Stimulated activated effector memory CD8-positive, alpha-beta T cell treated with anti-CD3 and anti-CD28 coated beads, Interleukin-12 subunit alpha, Interleukin-12 subunit beta, amount 100 ng/mL, for 72 hours (primary cell): ENCODE measurements around the gene SPDYE16.
"Not testable (repeated sequence)": the region's sequence is repeated elsewhere in the genome, so short reads cannot be mapped to it uniquely, and the experiment has no call there.

Source experiments
- ATAC-seq: fragments of 150-1000 bp; cut with Tn5 transposase; 2 replicates; pipeline ENCODE4 v1.10.0; 2021
- DNase-seq, 2 donors: peaks; one replicate each; pipeline ENCODE4 v3.0.0; 2021 to 2022; ENCODE audit warnings: low spot score in 2 of 2
- H3K27ac Mint-ChIP-seq: one replicate; pipeline ENCODE4 v1.8.0; 2022; ENCODE audit warnings: mild to moderate bottlenecking, mixed read lengths
- H3K36me3 Mint-ChIP-seq: one replicate; pipeline ENCODE4 v1.8.0; 2022; ENCODE audit warnings: mild to moderate bottlenecking, mixed read lengths
- H3K4me1 Mint-ChIP-seq: one replicate; pipeline ENCODE4 v1.8.0; 2022; ENCODE audit warnings: mixed read lengths
- H3K4me3 Mint-ChIP-seq: one replicate; pipeline ENCODE4 v1.8.0; 2022; ENCODE audit warnings: mild to moderate bottlenecking, mixed read lengths
- H3K9me3 Mint-ChIP-seq: one replicate; pipeline ENCODE4 v1.8.0; 2022; ENCODE audit warnings: mixed read lengths

SPDYE16 gene, protein sequence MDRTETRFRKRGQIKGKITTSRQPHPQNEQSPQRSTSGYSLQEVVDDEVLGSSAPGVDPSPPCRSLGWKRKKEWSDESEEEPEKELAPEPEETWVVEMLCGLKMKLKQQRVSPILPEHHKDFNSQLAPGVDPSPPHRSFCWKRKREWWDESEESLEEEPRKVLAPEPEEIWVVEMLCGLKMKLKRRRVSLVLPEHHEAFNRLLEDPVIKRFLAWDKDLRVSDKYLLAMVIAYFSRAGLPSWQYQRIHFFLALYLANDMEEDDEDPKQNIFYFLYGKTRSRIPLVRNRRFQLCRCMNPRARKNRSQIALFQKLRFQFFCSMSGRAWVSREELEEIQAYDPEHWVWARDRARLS

DNA sequence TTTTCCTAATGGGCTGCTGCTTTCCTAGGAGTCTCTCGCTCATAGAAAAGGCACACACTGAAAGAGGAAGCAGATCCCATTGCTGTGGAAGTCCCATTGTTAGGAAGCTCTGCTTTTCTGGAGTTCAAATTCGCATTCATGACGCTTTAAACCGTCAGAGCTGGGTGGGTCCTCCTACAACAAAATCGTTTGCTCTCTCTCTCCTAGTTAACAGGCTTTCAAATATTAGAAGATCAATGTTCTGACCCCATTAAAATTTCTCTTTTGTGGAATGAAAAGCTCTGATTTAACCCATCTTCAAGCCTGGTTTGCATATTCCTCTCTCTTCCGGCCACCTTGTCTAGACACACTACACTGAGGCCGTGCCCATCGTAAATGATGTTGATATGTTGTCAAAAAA lies at the start of gene SPDYE16:
Gene SPDYE16, minus strand, starts transcription at position 101 of the 400 bp plus-strand sequence. CDS start 1,838 bp downstream, outside the sequence.
- not testable (repeated sequence) for H3K9me3 Mint-ChIP-seq, H3K27ac Mint-ChIP-seq, H3K36me3 Mint-ChIP-seq, H3K4me1 Mint-ChIP-seq, H3K4me3 Mint-ChIP-seq, DNase-seq, ATAC-seq

DNA sequence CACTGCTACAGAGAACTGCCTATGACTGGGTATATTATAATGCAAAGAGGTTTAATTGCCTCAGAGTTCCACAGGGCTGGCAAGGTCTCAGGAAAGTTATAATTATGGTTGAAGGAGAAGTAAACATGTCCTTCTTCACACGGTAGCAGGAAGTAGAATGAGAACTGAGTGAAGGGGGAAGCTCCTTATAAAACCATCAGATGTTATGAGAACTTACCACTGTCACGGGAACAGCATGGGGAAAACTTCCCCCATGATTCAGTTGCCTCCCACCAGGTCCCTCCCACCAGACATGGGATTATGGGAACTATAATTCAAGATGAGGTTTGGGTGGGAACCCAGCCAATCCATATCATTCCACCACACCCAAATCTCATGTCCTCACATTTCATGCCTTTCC lies 49.6 kb upstream of the SPDYE16 start:
- not testable (repeated sequence) for H3K36me3 Mint-ChIP-seq, H3K4me3 Mint-ChIP-seq, ATAC-seq, H3K27ac Mint-ChIP-seq, DNase-seq, H3K9me3 Mint-ChIP-seq
- H3K4me1 Mint-ChIP-seq, result peaks cover 21% of the 10 kb centered on the region

DNA sequence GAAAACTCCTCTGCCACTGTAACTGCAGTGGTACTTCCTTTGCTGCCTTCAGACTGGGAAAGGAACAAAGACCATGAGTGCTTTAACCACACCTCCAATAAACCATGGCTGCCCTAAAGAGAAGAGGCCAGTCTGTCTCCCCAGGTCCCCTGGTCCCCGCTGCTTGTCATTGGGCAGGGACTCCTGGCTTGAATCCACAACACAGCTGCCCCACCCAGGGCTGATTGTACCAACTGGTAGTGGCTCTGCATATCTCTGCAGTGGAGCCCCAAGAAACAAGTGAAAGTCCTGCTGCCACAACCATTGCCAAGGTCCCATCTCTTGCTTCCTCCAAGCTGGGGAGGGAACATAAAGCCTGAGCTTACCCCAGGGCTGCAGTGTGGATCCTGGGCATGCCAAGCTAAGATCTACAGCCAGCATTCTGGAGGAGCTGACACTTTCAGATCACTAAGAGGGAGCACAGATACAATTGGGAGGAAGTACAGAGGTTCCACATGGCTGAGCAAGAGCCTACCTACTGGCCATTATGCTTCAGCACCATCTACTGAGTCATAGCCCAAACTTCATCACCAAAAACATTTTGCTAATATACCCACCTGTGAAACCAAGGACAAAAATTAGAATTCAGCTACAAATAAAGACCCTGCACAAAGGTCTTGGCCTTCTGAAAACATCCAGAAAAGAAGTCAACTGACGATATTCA lies 48.7 kb upstream of the SPDYE16 start:
- not testable (repeated sequence) for H3K4me3 Mint-ChIP-seq, H3K27ac Mint-ChIP-seq, ATAC-seq, H3K9me3 Mint-ChIP-seq, DNase-seq, H3K36me3 Mint-ChIP-seq
- H3K4me1 Mint-ChIP-seq, result peaks cover 31% of the 10 kb centered on the region

DNA sequence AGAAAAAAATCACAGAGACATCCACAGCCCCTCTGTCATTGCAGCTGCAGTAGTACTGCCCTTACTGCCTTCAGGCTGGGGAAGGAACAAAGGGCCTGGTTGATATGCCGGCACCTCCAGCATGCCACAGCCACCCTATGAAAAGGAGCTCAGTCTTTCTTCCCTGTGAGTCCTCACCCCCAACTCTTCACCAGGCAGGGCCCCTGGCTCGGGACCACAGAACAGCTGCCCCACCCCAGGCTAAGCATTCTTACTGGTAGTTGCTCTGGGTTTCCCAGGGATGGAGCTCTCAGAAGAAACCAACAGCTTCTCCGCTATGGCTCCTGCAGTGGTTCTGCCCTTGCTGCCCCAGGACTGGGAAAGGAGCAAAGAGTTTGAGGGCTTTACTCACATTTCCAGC lies 47.9 kb upstream of the SPDYE16 start:
- not testable (repeated sequence) for DNase-seq, H3K36me3 Mint-ChIP-seq, H3K27ac Mint-ChIP-seq, ATAC-seq, H3K4me3 Mint-ChIP-seq, H3K9me3 Mint-ChIP-seq
- H3K4me1 Mint-ChIP-seq, result peaks cover 34% of the 10 kb centered on the region

DNA sequence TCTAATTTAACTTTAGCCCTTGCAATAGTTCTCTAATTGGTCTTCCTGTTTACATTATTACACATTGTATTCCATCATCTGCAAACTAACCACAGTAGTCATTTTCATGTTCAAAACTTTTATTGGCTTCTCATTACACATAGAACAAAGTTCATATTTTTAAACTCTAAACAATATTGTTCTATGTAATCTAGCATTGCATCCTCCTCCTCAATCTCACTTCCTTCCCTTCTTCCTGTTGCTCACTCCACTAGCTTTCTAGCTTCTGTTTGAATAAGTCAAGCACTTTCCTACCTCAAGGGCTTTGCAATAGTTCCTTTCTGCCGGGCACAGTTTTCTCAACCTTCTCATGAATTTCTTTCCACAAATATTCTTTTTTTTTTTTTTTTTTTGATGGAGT lies 45.5 kb upstream of the SPDYE16 start:
- DNase-seq, ATAC-seq, H3K9me3 Mint-ChIP-seq, H3K4me3 Mint-ChIP-seq: not testable (repeated sequence)
- Mint-ChIP-seq H3K4me1 (peaks cover 34% of the 10 kb centered on the region), H3K27ac (peak overlapping the region; percentile 23), H3K36me3 (peaks cover 20% of the 10 kb centered on the region)

DNA sequence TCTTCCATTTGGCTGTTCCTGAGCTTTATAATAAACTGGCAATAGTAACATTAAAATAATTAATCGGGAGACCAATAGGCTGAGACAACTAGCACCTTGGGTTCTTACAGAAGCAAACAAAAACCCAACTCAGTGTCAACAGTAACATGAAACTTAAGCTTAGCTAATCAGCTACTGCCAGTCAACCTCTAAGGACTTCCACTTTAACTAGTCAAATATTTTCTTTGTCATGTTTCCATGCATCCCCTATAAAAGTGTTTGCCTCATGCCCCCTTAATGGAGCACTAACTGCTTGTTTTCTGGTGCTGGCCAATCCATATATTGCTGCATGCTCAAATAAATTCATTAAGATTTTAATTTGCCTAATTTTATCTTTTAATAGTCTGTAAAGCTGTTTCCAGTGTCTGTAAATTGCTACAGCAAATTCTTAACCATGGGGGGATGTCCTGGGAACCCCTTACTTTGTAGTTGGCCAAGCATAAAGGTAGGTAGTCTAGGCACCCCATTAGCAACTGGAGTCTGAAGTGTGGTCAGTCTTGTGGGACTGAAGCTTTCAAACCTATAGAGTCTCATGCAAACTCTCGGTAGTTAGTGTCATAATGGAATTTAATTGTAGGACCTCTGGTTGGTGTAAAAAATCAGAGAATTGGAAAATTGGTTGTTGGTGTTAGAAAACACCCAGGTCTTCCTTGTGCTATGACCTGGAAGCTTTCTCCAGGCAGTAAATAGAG lies 43.7 kb upstream of the SPDYE16 start:
- H3K27ac Mint-ChIP-seq, H3K4me3 Mint-ChIP-seq, DNase-seq, ATAC-seq, H3K9me3 Mint-ChIP-seq: not testable (repeated sequence)
- peaks cover 26% of the 10 kb centered on the region for H3K36me3 Mint-ChIP-seq
- peaks cover 41% of the 10 kb centered on the region for H3K4me1 Mint-ChIP-seq

DNA sequence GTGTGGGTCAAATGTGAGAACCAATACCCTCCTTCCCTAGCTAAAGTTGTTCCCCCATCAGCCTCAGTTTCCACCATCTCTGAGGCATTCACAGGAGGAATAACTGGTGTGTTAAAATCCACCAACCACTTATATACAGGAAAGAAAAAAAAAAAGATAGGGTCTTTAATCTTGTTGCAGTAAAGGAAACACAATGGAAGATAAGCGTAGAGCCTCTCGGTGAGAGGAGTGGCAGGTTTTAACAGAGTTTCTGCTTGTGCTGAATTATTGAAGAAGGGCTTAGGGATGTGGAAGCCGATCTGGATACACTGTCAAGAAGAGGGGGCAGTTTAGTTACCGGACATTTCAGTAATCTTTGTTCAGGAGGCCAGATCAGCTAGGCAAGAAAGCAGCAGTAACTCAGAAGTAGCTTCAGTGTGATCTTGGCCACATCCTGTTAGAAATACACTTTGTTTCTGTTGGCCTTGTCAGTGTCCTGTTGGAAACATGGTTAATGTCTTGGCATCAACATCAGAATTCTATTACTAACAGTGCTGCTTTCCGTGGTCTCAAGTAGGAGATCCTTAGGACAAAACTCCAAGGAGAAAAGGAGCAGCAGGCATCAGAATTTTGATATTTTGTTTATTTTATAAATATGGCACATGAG lies 40.7 kb upstream of the SPDYE16 start:
- H3K9me3 Mint-ChIP-seq, result not testable (repeated sequence)

DNA sequence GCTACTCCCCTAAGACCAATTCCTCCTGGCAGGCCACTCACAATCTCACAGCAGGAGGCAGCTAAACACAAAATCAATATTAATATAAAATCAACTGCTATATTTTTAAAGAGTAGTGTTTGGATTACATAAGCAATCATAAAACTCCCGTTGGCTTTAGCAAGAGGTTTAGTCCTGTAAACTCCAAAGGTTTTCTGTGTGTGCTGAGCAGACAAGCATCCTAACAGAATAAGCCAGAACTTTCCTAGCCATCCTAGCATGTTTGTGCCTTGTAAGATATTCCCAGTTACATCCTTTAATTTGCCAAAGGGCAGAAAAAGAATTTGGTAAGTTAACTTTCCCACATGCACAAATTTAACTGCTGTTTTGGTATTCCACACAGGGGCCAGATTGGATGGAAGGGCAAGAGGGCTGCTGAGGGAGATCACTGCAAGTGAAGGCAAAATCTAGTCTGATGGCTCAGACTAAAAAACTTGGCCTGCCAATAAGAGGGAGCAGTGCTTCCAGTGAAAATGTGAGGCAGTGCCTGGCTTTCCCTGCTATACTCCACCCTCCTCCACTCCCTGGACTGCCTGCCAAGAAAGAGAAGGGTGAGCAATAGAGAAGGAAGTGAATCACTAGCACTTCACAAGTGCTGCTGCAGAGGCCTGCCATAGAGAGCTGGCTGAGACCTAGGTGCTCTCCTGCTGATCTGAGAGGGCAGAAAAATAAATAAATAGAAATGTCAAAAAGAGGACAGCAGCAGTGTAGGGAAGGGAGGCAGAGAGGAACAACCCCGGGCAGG lies 39.9 kb upstream of the SPDYE16 start:
- H3K4me1 Mint-ChIP-seq, result peaks cover 41% of the 10 kb centered on the region
- peaks cover 21% of the 10 kb centered on the region for H3K36me3 Mint-ChIP-seq
- peak overlapping the region; percentile 93 for H3K27ac Mint-ChIP-seq
- not testable (repeated sequence) for H3K9me3 Mint-ChIP-seq, DNase-seq
- peak overlapping the region; percentile 64 for H3K4me3 Mint-ChIP-seq
- peak; percentile 96 for ATAC-seq

More for the DNA sequence above, 40.7 kb upstream of the SPDYE16 start:
- peak overlapping the region; percentile 64 for H3K4me3 Mint-ChIP-seq
- H3K4me1 Mint-ChIP-seq, result peaks cover 47% of the 10 kb centered on the region
- H3K36me3 Mint-ChIP-seq, result peaks cover 21% of the 10 kb centered on the region
- peak; percentile 61 for ATAC-seq
- DNase-seq, result not testable (repeated sequence)
- peak overlapping the region; percentile 93 for H3K27ac Mint-ChIP-seq

DNA sequence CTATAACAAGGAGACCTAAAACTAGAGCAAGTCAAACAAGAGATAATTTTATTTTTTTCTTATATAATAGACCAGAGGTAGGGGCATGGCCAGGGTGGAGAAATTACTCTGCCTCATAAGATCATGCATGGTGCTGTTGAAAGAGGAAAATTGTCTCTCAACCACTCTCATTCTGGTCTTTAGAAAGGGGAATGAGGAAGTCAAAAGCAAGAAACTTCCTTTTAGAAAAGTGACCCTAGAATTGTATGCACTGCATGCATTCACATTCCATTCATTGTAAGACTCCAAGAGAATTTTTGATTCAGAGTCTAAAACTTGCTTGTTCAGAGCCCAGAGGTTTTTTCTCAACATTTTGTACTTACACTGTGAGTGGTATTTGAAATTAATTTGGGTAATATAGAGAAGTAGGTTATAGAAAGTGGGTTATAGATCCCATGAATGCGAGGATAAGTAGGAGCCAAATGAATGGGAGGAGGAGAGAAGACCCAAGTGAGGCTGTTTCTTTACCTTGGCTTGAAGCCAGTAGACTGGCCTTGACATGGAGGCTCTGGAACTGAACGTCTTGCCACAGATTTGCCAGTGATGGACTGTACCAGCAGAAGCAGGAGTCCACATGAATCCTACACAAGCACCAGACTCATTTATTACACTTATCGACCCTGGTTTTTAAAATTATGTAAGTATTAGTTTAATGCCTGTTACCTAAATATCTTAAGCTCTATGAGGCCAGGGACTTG lies 33.0 kb upstream of the SPDYE16 start:
- not testable (repeated sequence) for H3K27ac Mint-ChIP-seq, H3K4me3 Mint-ChIP-seq, ATAC-seq, DNase-seq, H3K9me3 Mint-ChIP-seq
- Mint-ChIP-seq H3K4me1 (peaks cover 17% of the 10 kb centered on the region), H3K36me3 (peaks cover 18% of the 10 kb centered on the region)

DNA sequence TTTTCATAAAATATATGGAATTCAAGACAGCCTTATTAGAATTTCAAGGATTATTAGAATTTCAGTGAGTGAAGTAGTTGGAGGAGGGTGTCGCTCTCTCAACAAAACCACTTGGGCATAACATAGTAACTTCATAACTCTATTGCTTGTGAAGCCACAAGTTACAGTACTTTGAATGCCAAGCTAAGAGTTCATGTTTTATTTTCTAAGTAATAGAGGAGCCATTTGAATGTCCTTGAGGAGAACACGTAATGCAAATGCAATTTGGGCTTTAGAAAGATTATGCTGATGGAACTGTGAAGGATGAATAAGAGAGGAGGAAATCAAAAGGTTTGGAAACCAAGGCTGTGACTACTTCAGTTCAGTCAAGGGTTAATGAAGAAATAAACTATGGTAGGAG lies 32.3 kb upstream of the SPDYE16 start:
- H3K9me3 Mint-ChIP-seq, DNase-seq, H3K4me3 Mint-ChIP-seq, H3K27ac Mint-ChIP-seq, ATAC-seq: not testable (repeated sequence)
- Mint-ChIP-seq H3K36me3 (peaks cover 21% of the 10 kb centered on the region), H3K4me1 (peaks cover 17% of the 10 kb centered on the region)

DNA sequence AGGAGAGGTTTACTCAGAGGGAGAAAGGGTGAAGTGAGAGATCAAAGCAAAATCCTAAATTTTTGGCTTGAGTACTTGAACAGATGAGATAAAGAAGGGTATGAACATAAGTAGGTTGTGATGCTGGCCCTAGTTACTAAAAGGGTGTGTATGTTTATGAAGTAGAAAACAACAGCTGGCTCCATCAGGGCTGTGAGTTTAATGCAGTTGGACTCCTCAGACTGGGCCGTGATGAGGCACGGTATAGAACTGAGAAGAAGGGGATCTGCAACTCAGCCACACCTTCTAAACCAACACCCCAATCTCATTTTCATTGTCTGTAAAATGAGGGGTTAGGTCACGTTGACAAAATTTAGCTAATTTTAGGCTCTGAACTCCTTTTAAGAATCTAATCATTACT lies 29.2 kb upstream of the SPDYE16 start:
- DNase-seq, H3K4me3 Mint-ChIP-seq, H3K9me3 Mint-ChIP-seq, ATAC-seq: not testable (repeated sequence)
- H3K27ac Mint-ChIP-seq, result peak overlapping the region; percentile 87
- H3K36me3 Mint-ChIP-seq, result peaks cover 32% of the 10 kb centered on the region
- peaks cover 20% of the 10 kb centered on the region for H3K4me1 Mint-ChIP-seq

DNA sequence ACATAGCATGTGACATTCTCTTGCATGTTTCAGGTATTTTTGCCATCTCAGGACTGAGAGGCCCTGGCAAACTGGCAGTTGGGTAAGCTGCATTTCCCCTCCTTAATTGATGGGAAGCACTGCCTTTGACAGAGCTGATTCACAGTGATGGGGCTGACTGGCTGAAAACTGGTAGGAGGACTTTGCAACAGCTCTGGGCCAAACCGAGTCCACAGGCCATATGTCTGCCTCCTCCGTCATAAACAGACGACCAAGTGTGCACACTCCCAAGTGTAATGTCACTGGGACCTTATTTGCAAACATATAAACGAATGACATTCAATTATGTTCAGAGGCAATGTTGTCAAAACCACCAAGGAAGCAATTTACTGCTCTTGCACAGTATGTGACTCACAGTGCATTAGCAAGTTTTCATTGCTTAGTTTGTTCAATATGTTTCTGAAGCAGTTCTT lies 27.3 kb upstream of the SPDYE16 start:
- not testable (repeated sequence) for ATAC-seq, H3K4me3 Mint-ChIP-seq, DNase-seq, H3K9me3 Mint-ChIP-seq, H3K27ac Mint-ChIP-seq
- Mint-ChIP-seq H3K4me1 (peaks cover 27% of the 10 kb centered on the region), H3K36me3 (peaks cover 38% of the 10 kb centered on the region)

DNA sequence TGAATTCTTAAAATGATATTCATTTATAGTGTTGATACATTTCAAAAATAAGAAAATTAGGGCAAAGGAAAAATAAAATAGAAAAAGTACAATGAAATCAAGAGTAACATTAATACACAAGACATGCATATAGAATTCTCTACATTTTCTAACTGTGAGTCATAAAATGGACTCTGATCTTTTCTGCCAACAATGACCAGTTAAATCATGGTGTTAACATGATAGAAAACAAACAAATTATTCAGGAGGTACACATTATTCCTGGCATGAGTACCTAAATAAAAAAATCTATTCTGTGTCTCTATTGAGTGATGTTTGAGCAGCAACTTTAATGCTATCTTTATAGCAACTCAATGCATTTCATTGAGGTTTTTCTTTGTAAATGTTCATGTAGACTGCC lies 25.6 kb upstream of the SPDYE16 start:
- H3K4me1 Mint-ChIP-seq, result peaks cover 36% of the 10 kb centered on the region
- not testable (repeated sequence) for ATAC-seq, H3K27ac Mint-ChIP-seq, DNase-seq, H3K9me3 Mint-ChIP-seq, H3K4me3 Mint-ChIP-seq
- peaks cover 38% of the 10 kb centered on the region for H3K36me3 Mint-ChIP-seq

DNA sequence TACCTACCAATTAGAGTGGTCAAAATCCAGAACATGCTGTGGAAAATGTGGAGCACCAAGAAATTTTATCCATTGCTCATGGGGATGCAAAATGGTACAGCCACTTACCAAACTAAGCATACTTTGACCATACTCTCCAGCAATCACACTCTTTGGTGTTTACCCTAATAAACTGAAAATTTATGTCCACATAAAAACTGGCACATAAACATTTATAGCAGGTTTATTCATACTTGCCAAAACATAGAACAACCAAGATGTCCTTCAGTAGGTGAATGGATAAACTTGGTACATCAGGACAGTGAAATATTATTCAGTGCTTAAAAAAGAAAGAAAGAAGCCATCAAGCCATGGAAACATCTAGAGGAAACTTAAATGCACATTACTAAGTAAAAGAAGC lies 24.7 kb upstream of the SPDYE16 start:
- H3K4me1 Mint-ChIP-seq, result peaks cover 38% of the 10 kb centered on the region
- H3K9me3 Mint-ChIP-seq, DNase-seq, H3K27ac Mint-ChIP-seq, H3K4me3 Mint-ChIP-seq, ATAC-seq: not testable (repeated sequence)
- H3K36me3 Mint-ChIP-seq, result peaks cover 37% of the 10 kb centered on the region
